SKM-1 (cell line): Measurements from ENCODE around the gene PLA2G6.
"Not testable (repeated sequence)": the region's sequence is repeated elsewhere in the genome, so short reads cannot be mapped to it uniquely, and the experiment has no call there.

Experiments used
- DNase-seq: peaks from one replicate; lab custom pipeline; 2025; ENCODE audit not compliant: unreplicated experiment; lab: John Stamatoyannopoulos, UW

The PLA2G6 gene

DNA sequence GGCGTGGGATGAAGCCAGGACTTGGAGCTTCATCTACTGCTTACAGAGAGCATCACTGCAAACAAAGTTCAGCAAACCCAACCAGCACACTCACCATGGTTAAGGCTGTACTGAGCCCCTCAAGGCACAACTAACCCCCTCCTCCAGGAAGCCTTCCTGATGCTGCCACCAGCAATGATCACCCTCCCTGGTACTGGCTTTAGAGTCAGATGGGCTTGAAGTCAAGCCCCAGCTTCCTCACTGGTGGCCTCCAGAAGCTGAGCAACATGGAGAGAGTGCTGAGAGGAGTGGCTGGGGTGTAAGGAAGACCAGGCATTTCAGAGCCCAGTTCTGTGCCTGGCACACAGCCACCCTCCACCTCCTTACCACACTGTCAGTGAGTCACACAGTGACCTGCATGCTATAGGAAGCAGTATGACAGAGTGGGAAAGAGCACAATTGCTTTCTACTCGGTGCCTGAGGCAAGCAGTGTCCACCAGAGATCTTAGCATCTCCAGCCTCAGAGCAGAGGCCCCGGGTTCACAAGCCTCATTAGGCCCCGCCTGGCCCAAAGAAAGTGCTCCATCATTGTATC lies 46.4 kb downstream of the PLA2G6 start:
- DNase-seq = no peak

DNA sequence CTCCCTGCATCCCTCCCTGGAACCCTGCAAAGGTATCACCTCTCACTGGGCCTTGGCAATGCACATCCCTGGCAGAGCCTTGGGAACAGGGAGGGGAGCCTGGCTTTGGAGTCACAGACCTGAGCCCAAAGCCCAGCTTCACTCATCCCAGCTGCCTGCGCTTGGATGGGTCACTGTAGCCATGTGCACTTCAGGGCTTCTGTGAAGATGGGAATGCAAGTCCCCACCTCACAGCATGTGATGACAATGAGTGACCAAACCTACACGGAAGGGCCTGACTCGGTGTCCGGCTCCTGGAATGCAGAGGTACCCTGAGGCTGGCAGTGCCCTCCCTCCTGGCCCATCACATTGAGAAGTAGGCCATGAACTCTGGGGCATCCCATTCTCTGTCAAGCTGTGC lies 48.3 kb downstream of the PLA2G6 start:
- no peak for DNase-seq

DNA sequence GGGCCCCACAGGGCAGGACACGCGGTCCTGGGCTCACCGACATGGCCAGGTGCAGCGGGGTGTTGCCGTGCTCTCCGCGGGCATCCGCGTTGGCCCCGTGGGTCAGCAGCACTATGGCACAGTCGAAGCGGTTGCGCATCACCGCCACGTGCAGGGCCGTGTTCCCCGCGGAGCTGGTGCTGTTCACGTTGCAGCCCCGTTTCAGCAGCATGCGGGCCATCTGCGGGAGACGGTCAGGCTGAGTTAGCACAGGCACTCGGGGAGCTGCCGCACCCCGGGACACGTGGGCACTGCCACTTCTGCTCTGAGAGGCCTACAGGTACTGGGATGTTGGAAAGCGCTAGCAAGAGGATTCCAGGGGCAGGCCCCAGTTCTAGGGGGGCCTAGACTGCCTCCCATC lies 48.8 kb downstream of the PLA2G6 start:
- no peak for DNase-seq

DNA sequence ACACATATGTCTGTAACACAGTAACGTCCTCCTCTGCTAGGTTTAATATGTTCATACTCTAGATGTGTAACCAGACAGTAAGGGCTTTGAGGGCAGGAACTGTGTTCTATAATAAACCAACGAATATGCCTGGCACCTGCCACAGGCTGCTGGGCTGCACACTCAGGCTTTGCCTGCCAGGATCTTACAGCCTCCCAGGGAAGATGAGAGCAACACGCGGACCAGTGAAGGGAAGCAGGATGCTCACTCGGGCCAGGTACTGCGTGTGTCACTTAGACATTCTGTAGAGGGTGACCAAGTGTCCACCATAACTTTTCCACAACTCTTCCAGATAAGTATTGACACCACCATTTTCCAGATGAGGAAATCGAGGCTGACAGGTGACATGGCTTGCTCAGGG lies 49.5 kb downstream of the PLA2G6 start:
- no peak for DNase-seq

DNA sequence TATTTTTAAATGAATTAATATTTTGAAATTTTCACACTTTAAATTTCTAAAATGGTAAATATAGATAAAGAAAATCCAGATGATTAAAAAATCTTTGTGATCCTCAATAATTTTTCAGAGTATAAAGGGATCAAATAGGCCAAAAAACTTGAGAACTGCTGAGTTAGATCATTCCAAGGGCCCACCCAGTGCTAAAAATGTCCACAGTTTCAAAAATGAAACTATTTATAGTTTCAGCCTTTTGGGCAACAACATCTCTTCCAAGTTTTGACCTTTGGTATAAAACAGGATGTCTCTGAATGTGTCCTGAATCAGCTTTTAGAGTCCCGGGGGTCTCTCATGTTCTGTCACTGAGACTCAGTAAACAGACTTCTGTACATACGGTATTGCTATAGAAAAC lies 50.2 kb downstream of the PLA2G6 start:
- DNase-seq = no peak

DNA sequence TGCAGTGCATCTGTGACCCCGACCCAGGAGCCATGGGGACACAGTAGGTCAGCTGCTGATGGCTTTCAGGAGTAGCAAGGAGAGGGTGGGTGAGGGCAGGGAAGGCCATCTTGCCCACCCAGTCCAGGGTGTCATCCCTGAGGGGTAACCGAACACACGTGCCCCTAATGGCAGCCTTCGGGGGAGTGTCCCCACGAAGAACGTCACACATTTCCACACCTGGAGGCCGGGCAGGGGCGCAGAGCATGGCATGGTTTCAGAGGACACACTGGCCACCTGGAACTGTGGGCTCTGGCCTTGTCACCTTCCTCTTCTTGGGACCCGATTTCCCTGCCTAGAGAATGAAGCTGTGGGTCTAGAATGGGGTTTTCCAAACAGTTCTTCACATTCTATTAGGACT lies 51.8 kb downstream of the PLA2G6 start:
- no peak for DNase-seq

DNA sequence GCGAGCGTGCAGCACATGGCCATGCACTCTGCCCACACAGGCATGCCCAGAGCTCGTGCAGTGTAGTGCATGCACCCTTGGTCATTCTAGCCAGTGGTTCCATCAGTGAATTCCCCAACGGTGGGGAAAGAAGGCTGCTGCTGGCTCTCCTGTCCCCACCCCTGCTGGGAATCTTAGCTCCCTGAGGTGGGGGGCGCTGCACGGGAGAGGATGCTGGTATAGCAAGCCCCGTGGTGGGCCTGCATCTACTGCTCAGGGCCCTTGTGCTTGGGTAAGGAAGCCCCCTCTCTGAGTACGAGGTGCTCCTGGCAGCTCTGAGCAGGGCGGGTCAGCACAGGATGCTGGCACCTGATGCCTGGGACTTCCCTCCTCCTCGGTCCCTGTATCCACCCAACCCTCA lies 52.6 kb downstream of the PLA2G6 start:
- no peak for DNase-seq

DNA sequence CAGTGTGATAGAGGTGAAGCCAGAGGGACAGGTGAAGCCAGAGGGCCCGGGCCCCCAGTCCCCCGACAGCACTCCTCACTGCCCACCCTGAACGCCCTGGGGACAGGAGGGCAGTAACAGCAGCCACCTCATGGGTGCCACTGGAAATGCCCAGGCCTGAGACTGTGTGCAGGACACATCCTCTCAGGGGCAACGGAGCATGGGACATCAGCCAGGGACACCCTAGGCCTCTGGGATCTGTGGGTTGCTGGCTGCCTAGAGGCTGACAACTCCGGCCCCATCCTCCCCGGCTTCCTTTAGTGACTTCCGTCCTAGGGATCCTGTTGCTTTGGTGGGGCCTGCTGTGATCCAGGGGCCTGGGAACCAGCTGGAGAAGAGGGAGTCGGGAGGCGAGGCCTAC lies 53.8 kb downstream of the PLA2G6 start:
- DNase-seq = no peak

DNA sequence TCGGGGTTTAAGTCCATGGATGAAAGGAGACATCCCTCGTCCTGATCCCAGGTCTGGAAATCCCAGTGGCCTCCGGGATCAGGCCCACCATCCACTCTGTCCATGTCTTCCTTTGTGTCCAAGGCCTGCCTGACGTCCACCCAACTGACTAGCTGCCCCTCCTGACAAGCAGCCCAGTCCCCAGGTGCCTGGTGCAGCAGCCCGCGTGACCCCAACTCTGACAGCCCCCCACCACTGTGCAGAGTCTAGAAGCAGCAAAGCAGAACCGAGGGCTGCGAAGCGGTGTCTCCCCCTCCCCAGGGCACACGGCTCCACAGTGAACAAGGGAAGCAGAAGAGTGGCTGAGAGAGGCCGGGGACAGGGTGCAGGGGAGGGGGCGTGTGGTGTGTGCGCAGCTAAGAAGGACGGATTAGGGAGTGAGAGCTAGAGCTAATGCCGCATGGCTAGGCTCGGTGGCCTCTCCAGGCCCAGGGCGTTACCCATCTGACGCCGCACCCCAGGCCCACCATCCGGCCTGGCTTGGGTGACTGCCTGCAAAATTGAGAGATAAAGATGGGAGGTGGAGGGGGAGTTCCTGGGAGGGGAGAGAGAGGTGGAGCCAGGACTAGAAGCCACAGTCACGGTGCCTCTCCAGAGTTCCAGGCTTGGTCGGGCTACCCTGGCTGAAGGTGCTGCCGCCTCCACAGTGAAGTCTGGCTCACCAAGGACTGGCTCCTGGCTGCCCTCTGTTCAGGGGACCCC lies 54.5 kb downstream of the PLA2G6 start:
- DNase-seq = no peak

DNA sequence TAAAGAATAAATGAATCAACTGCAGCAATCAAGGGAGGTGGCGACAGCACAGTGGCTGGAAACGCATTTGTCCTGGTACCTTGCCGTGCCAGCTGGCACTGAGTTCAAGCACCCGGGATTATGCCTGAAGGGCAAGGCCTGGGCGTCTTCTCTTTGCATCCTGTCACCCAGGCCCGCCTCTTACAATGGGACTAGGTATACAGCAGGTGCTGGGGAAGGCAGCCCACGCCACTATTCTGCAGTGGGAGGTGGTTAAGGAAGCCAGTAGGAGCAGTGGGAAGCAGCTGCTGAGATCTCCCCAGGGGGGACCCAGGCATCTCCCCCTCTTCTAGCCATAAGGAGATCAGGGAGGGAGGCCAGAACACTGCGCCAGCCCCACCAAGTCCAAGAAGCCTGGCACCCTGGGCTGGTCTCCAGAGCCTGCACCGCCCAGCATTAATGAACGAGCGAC lies 55.9 kb downstream of the PLA2G6 start:
- no peak for DNase-seq

DNA sequence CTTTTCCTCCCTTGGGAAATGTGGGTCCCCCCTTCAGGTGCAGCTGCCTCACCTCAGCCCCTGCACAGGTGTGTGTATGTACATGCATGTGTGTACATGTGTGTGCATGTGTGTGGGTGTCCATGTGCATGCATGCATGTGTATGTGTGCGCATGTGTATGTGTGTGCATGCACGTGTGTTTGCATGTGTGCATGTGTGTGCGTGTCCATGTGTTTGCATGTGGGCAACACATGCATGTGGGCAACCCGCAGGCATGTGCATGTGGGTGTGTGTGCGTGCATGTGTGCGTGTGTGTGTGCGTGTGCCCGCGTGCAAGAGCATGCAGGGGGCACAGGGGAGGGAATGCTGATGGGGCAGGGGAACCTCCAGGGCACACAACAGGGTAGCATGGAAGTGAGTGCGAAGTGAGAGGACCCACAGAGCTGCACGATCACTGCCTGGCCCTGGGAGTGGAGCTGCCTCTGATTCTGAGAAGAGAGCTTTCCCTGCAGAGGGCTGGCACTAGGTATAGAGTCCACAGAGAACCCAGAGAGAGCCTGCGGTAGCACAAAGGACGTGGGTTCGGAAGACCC lies 56.5 kb downstream of the PLA2G6 start:
- no peak for DNase-seq

DNA sequence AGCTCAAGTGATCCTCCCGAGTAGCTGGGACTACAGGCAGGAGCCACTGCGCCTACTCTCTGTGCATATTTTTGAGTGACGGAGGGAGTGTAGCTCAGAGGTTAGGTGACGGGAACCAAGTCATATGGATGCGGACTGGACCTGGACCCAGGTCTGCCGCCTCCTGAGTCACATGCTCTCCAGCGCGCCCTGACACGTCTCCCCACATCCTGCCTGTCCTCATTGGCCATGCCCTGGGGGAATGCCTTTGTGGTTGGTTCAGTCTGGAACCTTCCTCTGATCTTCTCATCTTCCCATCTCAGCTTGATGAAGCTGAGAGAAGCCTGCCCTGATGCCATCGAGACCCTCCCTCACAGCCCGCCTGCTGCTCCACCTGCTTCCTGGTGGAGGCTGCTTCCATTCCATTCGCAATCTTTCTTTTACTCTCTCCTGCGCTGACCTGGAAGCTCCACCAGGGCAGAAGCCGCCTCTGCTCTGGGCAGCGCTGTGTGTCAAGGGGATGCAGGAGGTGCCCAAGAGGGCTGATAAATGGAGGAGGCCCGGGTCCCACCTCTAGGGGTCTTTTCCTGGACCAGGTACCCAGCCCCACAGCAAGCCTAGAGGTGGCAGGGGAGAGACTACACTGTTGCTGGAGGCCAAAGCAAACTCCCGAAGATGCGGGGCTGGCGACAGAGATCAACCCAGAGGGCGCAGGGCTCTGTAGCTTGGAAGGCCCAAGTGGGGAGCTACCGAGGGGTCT lies 57.2 kb downstream of the PLA2G6 start:
- no peak for DNase-seq

DNA sequence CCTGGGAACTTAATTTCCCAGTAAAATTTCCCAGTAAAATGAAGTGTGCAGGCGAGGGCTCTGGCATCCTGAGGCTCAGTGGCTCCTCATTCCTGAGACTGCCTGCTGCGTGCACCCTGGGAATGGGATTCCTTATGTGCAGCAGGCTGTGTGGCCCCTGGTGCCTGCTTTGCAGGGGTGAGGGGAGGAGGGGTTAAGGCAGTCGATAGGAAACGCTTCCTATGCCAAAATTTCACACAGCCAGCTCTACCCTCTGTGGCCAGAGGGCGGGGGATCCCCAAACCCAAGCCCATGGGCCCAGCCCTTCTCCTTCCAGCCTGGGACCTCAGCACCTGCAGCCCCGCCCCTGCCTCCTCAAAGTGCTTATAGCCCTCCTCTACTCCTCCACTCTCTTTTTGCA lies 59.0 kb downstream of the PLA2G6 start:
- no peak for DNase-seq

DNA sequence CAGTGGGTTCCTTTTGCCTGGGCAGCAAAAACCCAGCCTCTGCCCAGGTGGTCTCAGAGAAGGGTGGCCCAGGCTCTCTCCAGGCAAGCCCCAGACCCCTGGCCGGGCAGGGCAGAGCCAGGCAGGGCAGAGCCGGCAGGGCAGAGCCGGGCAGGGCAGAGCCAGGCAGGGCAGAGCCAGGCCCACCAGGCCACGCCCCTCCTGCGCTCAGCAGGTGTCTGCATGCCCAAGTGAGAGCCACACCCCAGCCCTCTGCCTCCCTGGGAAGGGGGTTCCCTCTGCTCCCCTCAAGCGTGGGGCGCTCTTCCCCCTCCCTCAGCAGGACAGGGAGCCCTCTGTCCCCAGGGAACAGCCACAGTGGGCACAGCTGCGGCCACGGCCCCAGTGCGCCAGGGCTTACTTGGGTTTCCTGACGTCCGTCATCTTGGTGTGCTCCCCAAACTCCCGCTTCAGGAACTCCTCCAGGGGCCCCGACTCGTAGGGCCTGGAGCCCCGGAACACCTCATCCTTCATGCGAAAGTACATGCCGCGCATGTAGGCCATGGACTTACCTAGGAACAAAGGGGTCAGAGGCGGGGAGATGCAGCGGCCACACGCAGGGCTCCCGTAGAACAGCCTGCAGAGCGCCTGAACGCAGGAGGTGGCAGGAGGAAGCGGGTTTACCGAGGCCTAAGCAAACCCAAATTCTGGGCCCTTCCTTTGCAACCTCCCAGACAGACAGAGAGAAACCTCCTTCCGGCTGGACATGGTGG lies 61.1 kb downstream of the PLA2G6 start:
- DNase-seq = no peak

DNA sequence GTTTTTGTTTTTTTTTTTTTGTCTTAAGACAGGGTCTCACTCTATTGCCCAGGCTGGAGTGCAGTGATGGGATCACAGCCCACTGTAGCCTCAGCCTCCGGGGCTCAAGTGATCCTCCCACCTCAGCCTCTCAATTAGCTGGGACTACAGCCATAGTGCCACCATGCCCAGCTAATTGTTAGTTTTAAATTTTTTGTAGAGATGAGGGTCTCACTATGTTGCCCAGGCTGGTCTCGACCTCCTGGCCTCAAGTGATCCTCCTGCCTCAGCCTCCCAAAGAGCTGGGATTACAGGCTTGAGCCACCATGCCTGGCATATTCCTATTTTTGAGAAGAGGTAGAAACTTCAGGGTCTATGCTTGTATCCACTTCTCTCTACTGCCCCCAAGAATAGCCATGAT lies 62.9 kb downstream of the PLA2G6 start:
- DNase-seq = not testable (repeated sequence)

DNA sequence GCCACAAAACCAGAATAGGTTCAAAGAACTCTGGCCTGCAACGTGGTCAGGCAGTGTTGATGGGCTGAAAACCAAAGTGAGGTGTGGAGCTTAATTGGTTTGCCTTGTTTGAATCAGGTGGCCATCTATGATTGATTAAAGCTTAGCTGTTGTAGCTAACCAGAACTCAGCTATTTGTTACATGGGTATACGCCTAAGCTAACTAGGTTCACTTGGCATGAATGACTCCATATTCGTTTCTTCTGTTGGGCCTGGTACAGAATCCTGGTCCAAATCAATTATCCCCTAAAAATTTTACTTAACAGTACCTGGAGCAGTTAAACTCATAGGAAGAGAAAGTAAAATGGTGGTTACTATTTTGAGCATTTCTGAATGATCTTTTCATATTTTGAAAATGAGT lies 63.4 kb downstream of the PLA2G6 start:
- no peak for DNase-seq

DNA sequence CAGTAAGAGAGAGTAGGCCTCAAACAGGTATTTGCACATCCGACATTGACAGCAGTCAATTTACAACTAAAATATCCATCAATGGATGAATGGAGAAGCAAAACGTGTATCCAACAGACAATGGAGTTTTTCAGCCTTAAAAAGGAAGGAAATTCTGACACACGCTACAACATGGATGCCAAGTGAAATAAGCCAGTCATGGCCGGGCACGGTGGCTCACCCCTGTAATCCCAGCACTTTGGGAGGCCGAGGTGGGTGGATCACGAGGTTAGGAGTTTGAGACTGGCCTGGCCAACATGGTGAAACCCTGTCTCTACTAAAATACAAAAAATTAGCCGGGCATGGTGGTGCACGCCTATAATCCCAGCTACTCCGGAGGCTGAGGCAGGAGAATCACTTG lies 64.1 kb downstream of the PLA2G6 start:
- not testable (repeated sequence) for DNase-seq

DNA sequence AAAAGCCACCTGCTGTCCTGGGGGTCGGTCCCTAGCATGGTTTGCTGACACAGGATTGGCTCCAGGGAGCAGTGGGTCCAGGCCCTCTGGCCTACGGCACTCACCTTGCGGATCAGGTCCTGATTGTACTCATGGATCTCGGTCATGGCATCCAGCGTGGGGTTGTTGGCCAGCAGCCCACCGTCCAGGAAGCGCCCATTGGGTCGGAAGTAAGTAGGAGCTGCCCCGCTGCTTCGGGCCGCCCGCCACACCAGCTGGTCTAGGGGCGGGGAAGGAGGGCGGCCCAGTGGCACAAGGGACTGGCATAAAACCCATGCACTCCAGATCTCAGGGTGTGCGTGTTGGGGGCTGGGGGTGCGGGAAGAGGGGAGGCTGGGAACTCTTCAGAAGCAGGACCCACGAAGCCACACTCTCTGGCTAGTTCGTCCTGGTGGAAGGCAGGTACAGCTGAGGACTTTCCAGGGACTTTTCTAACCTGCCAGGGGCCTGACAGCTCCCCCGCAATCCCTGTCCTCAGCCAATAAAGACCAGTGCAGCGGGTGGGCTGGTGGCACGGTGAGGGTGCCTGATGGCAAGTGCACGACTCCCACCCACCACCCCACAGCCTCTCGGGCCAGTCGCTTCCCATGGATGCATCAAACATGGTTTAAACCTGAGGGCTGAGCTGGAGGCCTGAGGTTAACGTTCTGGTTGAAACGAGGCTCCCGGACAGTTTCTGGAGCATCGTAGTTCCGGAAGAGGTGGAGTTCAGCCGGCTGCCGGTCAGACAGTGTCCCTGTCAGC lies 66.0 kb downstream of the PLA2G6 start:
- DNase-seq = no peak

DNA sequence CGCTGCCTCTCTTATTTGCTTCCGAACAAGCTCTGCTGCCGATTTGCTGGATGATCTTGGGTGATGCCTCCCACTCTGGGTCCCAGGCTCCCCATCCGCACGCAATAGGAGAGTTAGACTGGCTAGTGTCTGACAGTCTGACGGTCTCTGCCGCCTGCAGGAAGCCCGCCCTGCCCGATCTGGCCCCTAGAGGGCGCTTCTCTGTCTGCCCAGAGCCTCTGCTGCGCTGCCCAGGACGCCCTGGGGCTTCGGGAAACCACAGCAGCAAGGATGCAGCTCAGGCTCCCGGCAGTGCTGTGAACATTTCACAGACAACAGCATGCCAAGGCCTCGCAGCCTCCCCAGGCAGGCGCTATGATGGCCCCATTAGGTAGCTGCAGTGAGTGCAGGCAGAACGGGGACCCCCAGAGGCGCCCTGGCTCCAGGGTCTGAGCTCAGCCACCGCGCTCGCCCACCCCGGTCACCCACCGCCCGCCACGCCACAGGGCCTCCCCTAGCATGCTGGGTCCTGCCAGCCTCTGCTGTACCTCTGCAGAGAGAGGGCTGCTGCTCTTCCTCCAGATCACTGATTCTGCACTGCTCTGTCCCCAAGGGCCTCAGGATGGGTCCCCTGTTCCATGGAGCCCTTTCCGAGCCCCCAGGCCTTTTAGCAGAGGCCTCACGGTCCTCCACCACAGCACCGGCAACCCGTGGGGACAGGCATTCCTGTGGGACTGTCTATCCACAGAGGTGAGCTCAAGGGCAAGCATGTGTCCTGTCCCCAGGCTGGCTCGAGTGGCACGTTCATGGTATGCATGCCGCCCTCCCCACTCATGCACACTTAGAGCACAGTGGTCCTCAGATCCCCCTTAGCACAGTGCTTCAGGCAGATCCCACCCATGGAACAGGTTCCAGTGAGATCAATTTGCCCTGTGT lies 66.9 kb downstream of the PLA2G6 start:
- DNase-seq = peak; percentile 41
